GM18520 (cell line): ENCODE results near the gene UBASH3A.
A peak's percentile ranks its signal among the peaks of the same experiment; 100 is the strongest.

Experiments used
- ATAC-seq: cut with Tn5 transposase; IDR thresholded peaks from one replicate; pipeline ENCODE4 v1.9.1; 2021; ENCODE audit not compliant: unreplicated experiment

UBASH3A gene

GRCh38 chr21:42446531-42446930 is 42.8 kb downstream of the UBASH3A start:
- ATAC-seq = no peak

GRCh38 chr21:42447182-42447581 is 43.5 kb downstream of the UBASH3A start:
- no peak for ATAC-seq

- ATAC-seq = no peak
Measured at GRCh38 chr21:42447732-42448131, 44.0 kb downstream of the UBASH3A start.

GRCh38 chr21:42448686-42449085 is 45.0 kb downstream of the UBASH3A start:
- ATAC-seq = no peak

- ATAC-seq = no peak
Measured at GRCh38 chr21:42451941-42452340, 48.2 kb downstream of the UBASH3A start.

- no peak for ATAC-seq
Measured at GRCh38 chr21:42452401-42453223, 48.9 kb downstream of the UBASH3A start.

GRCh38 chr21:42453224-42453985 is 49.7 kb downstream of the UBASH3A start:
- ATAC-seq = no peak

GRCh38 chr21:42453986-42454570 is 50.4 kb downstream of the UBASH3A start:
- ATAC-seq = no peak

GRCh38 chr21:42454786-42455185 is 51.1 kb downstream of the UBASH3A start:
- no peak for ATAC-seq

GRCh38 chr21:42455196-42455595 is 51.5 kb downstream of the UBASH3A start:
- no peak for ATAC-seq

- ATAC-seq = no peak
Measured at GRCh38 chr21:42455754-42456440, 52.2 kb downstream of the UBASH3A start.

- ATAC-seq = no peak
Measured at GRCh38 chr21:42456457-42456856, 52.8 kb downstream of the UBASH3A start.

GRCh38 chr21:42459082-42459460 is 55.4 kb downstream of the UBASH3A start:
- no peak for ATAC-seq

- no peak for ATAC-seq
Measured at GRCh38 chr21:42459546-42460215, 56.0 kb downstream of the UBASH3A start.

- peak; percentile 36 for ATAC-seq
Measured at GRCh38 chr21:42460391-42461184, 56.9 kb downstream of the UBASH3A start.

GRCh38 chr21:42461185-42461520 is 57.5 kb downstream of the UBASH3A start:
- no peak for ATAC-seq

- ATAC-seq = no peak
Measured at GRCh38 chr21:42461881-42462877, 58.5 kb downstream of the UBASH3A start.

GRCh38 chr21:42463861-42464515 is 60.3 kb downstream of the UBASH3A start:
- ATAC-seq = no peak
